H9 (cell line): Measurements from ENCODE around the gene PIK3C3. TPM values are rescaled to one million over a fixed set of nuclear protein-coding genes. Genes with fewer than 3 reads are reported as not detected.

Experiments
- DNase-seq: peaks from one replicate; pipeline ENCODE4 v3.0.0-alpha.2; 2017
- H2AFZ ChIP-seq: one replicate; pipeline ENCODE4 v1.6.1; 2013; ENCODE audit warnings: mild to moderate bottlenecking, low read length, control low read depth, moderate library complexity
- H2AK5ac ChIP-seq: 2 replicates; pipeline ENCODE4 v1.6.1; 2013; ENCODE audit warnings: low read length, control low read depth, mixed read lengths; ENCODE audit not compliant: insufficient read length
- H2BK120ac ChIP-seq: one replicate; pipeline ENCODE4 v1.6.1; 2013; ENCODE audit warnings: low read depth, mild to moderate bottlenecking, low read length, control low read depth, inconsistent platforms; ENCODE audit not compliant: poor library complexity, severe bottlenecking
- H2BK12ac ChIP-seq: 2 replicates; pipeline ENCODE4 v1.6.1; 2013; ENCODE audit warnings: low read length, control low read depth, mixed read lengths, low read depth; ENCODE audit not compliant: insufficient read length
- H2BK15ac ChIP-seq: 2 replicates; pipeline ENCODE4 v1.6.1; 2013; ENCODE audit warnings: low read depth, low read length, control low read depth
- H2BK20ac ChIP-seq: one replicate; pipeline ENCODE4 v1.6.1; 2013; ENCODE audit warnings: low read depth, mild to moderate bottlenecking, low read length, control low read depth, inconsistent platforms; ENCODE audit not compliant: poor library complexity, severe bottlenecking
- H2BK5ac ChIP-seq: 2 replicates; pipeline ENCODE4 v1.6.1; 2013; ENCODE audit warnings: low read length, control low read depth, mixed read lengths; ENCODE audit not compliant: insufficient read length
- H3K14ac ChIP-seq: 2 replicates; pipeline ENCODE4 v1.6.1; 2013; ENCODE audit warnings: low read length, control low read depth; ENCODE audit not compliant: insufficient read depth
- H3K18ac ChIP-seq: 2 replicates; pipeline ENCODE4 v1.6.1; 2013; ENCODE audit warnings: low read depth, mild to moderate bottlenecking, mixed read lengths, low read length, control low read depth; ENCODE audit not compliant: insufficient read length
- H3K23ac ChIP-seq: 2 replicates; pipeline ENCODE4 v1.6.1; 2013; ENCODE audit warnings: low read length, control low read depth, mixed read lengths, low read depth; ENCODE audit not compliant: insufficient read length
- H3K23me2 ChIP-seq: 2 replicates; pipeline ENCODE4 v1.6.1; 2013; ENCODE audit warnings: low read depth, mild to moderate bottlenecking, mixed read lengths, low read length, control low read depth; ENCODE audit not compliant: insufficient read length, poor library complexity, severe bottlenecking
- H3K27ac ChIP-seq: 2 replicates; pipeline ENCODE4 v1.5.1; 2013; ENCODE audit warnings: low read length, control low read depth, mixed read lengths, low read depth; ENCODE audit not compliant: insufficient read length
- H3K27me3 ChIP-seq: 2 replicates; pipeline ENCODE4 v1.6.1; 2013; ENCODE audit warnings: low read length, control low read depth, inconsistent platforms; ENCODE audit not compliant: insufficient read depth
- H3K4ac ChIP-seq: 2 replicates; pipeline ENCODE4 v1.6.1; 2013; ENCODE audit warnings: low read depth, mild to moderate bottlenecking, control low read depth, inconsistent platforms, low read length, moderate library complexity
- H3K4me1 ChIP-seq: 2 replicates; pipeline ENCODE4 v1.6.1; 2013; ENCODE audit warnings: low read length, control low read depth, inconsistent platforms; ENCODE audit not compliant: insufficient read depth
- H3K4me2 ChIP-seq: 2 replicates; pipeline ENCODE4 v1.6.1; 2013; ENCODE audit warnings: low read length, control low read depth, mixed read lengths; ENCODE audit not compliant: insufficient read length, insufficient read depth
- H3K56ac ChIP-seq: 2 replicates; pipeline ENCODE4 v1.6.1; 2013; ENCODE audit warnings: low read depth, mild to moderate bottlenecking, mixed read lengths, low read length, control low read depth; ENCODE audit not compliant: insufficient read length
- H3K79me1 ChIP-seq: 2 replicates; pipeline ENCODE4 v1.6.1; 2013; ENCODE audit warnings: low read depth, mild to moderate bottlenecking, moderate library complexity, low read length, control low read depth, inconsistent platforms; ENCODE audit not compliant: insufficient read depth, poor library complexity, severe bottlenecking
- H3K79me2 ChIP-seq: 2 replicates; pipeline ENCODE4 v1.6.1; 2013; ENCODE audit warnings: low read length, control low read depth, inconsistent platforms; ENCODE audit not compliant: insufficient read depth
- H3K9ac ChIP-seq: 2 replicates; pipeline ENCODE4 v1.6.1; 2013; ENCODE audit warnings: low read length, control low read depth, mixed read lengths; ENCODE audit not compliant: insufficient read length; ENCODE audit errors: extremely low read depth
- H3K9me3 ChIP-seq: one replicate; pipeline ENCODE4 v1.6.1; 2013; ENCODE audit warnings: low read depth, low read length, inconsistent platforms; ENCODE audit not compliant: control insufficient read depth
- H3T11ph ChIP-seq: one replicate; pipeline ENCODE4 v1.6.1; 2013; ENCODE audit warnings: mild to moderate bottlenecking, low read length, control low read depth, inconsistent platforms
- H4K20me1 ChIP-seq: one replicate; pipeline ENCODE4 v1.6.1; 2013; ENCODE audit not compliant: control insufficient read depth, insufficient read length, insufficient read depth
- H4K5ac ChIP-seq: 2 replicates; pipeline ENCODE4 v1.6.1; 2013; ENCODE audit warnings: low read depth, mild to moderate bottlenecking, mixed read lengths, low read length, control low read depth; ENCODE audit not compliant: insufficient read length
- H4K8ac ChIP-seq: replicated peaks from 2 replicates; pipeline ENCODE4 v1.6.1; 2013; ENCODE audit warnings: low read length, control low read depth, mixed read lengths, low read depth; ENCODE audit not compliant: insufficient read length
- H4K91ac ChIP-seq: 2 replicates; pipeline ENCODE4 v1.6.1; 2013; ENCODE audit warnings: low read depth, mild to moderate bottlenecking, moderate library complexity, mixed read lengths, low read length, control low read depth; ENCODE audit not compliant: insufficient read length
- H3K27ac Mint-ChIP-seq, 3 experiments: 2 replicates in 2 of 3; 3 replicates in 1 of 3; pipeline ENCODE4 v1.8.0; 2020 to 2021; ENCODE audit warnings: mixed read lengths in 3 of 3, mild to moderate bottlenecking in 1 of 3, moderate library complexity in 1 of 3
- H3K27me3 Mint-ChIP-seq: 2 replicates; pipeline ENCODE4 v1.8.0; 2021; ENCODE audit warnings: low read depth, mild to moderate bottlenecking, moderate library complexity, mixed read lengths
- H3K36me3 Mint-ChIP-seq, 3 experiments: 2 replicates in 2 of 3; 3 replicates in 1 of 3; pipeline ENCODE4 v1.8.0; 2020 to 2021; ENCODE audit warnings: low read depth in 3 of 3, mixed read lengths in 3 of 3; ENCODE audit not compliant: insufficient read depth in 1 of 3
- H3K4me1 Mint-ChIP-seq, 2 experiments: 2 replicates each; pipeline ENCODE4 v1.8.0; 2020; ENCODE audit warnings: mixed read lengths in 2 of 2
- H3K4me3 Mint-ChIP-seq, 2 experiments: 2 replicates in 1 of 2; 3 replicates in 1 of 2; pipeline ENCODE4 v1.8.0; 2020 to 2021; ENCODE audit warnings: mild to moderate bottlenecking in 2 of 2, mixed read lengths in 2 of 2, moderate library complexity in 1 of 2
- H3K9me3 Mint-ChIP-seq, 2 experiments: 2 replicates in 1 of 2; 3 replicates in 1 of 2; pipeline ENCODE4 v1.8.0; 2020; ENCODE audit warnings: mild to moderate bottlenecking in 2 of 2, mixed read lengths in 2 of 2, moderate library complexity in 1 of 2
- CTCF ChIP-seq: fragments of 200-600 bp; sonication (generic); conservative IDR thresholded peaks from 3 replicates; pipeline ENCODE4 v1.8.0; 2021; ENCODE audit warnings: antibody characterized with exemption, mild to moderate bottlenecking
- total RNA-seq: library from RNA; stranded (reverse); gene quantifications from 2 replicates; pipeline ENCODE4 v1.2.1, GENCODE V29; 2021

PIK3C3 gene
- total RNA-seq, 1 experiment from 2014 or later, result 48.8 TPM

- no peak overlapping the region for H2BK15ac ChIP-seq
- no peaks in the 10 kb centered on the region for H4K20me1 ChIP-seq
- no peaks in the 10 kb centered on the region for H3K36me3 Mint-ChIP-seq
- H3K4me1 ChIP-seq, result no peaks in the 10 kb centered on the region
- H3K4me3 Mint-ChIP-seq, result no peak overlapping the region
- no peak overlapping the region for H4K91ac ChIP-seq
- H3K27ac ChIP-seq, result no peak overlapping the region
- no peak overlapping the region for H2AK5ac ChIP-seq
- no peaks in the 10 kb centered on the region for H3K23me2 ChIP-seq
- H3K27me3 ChIP-seq, result no peaks in the 10 kb centered on the region
- H3K27me3 Mint-ChIP-seq, result no peaks in the 10 kb centered on the region
- H3K27ac Mint-ChIP-seq, result no peak overlapping the region
- no peaks in the 10 kb centered on the region for H3K79me2 ChIP-seq
- H3K9me3 Mint-ChIP-seq, result no peaks in the 10 kb centered on the region
- H2BK120ac ChIP-seq, result no peak overlapping the region
- no peak overlapping the region for H3K18ac ChIP-seq
- H2BK5ac ChIP-seq, result no peak overlapping the region
- H3K14ac ChIP-seq, result no peak overlapping the region
- no peak overlapping the region for H3T11ph ChIP-seq
- no peak overlapping the region for H2BK20ac ChIP-seq
- no peak overlapping the region for H3K23ac ChIP-seq
- no peak for TF ChIP-seq CTCF
- H2AFZ ChIP-seq, result no peak overlapping the region
- H3K79me1 ChIP-seq, result no peaks in the 10 kb centered on the region
- no peaks in the 10 kb centered on the region for H3K4me1 Mint-ChIP-seq
- H3K9me3 ChIP-seq, result no peaks in the 10 kb centered on the region
- no peak overlapping the region for H4K5ac ChIP-seq
- no peak overlapping the region for H3K9ac ChIP-seq
- H3K56ac ChIP-seq, result no peak overlapping the region
- H3K4me2 ChIP-seq, result no peak overlapping the region
- H2BK12ac ChIP-seq, result no peak overlapping the region
- DNase-seq, result no peak
- no peak overlapping the region for H3K4ac ChIP-seq
- H4K8ac ChIP-seq, result no peak overlapping the region
Observed at GRCh38 chr18:41923446-41923845, 31.6 kb upstream of the PIK3C3 start.
